ENCODE data around the gene PGA5.

GRCh38 chr11:61268588-61269250 is 27.7 kb downstream of the PGA5 start:
- TF ChIP-seq, protein P1, sequence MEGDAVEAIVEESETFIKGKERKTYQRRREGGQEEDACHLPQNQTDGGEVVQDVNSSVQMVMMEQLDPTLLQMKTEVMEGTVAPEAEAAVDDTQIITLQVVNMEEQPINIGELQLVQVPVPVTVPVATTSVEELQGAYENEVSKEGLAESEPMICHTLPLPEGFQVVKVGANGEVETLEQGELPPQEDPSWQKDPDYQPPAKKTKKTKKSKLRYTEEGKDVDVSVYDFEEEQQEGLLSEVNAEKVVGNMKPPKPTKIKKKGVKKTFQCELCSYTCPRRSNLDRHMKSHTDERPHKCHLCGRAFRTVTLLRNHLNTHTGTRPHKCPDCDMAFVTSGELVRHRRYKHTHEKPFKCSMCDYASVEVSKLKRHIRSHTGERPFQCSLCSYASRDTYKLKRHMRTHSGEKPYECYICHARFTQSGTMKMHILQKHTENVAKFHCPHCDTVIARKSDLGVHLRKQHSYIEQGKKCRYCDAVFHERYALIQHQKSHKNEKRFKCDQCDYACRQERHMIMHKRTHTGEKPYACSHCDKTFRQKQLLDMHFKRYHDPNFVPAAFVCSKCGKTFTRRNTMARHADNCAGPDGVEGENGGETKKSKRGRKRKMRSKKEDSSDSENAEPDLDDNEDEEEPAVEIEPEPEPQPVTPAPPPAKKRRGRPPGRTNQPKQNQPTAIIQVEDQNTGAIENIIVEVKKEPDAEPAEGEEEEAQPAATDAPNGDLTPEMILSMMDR (IDR thresholded peaks at IDR 0.05): no peak
- TF ChIP-seq POLR2A (IDR thresholded peaks at IDR 0.05): no peak
